ENCODE measurements around the gene ZNF319.

Gene ZNF319

GRCh38 chr16:57972306-57972705 lies 28.2 kb downstream of the ZNF319 start:
- Histone ChIP-seq H3K36me3 (replicated peaks) (no peaks in the 10 kb centered on the region), H3K27me3 (replicated peaks) (no peaks in the 10 kb centered on the region), H3K4me3 (ENCODE audit: low read depth, low read length) (no peak overlapping the region), H3K27ac (no peak overlapping the region)
- in situ Hi-C loops (cut with HindIII; ENCODE audit: low pct_ligation_motif_present, low sequenced_read_pairs): no loop called here
- no peak for DNase-seq
- no peak for TF ChIP-seq CTCF (IDR thresholded peaks at IDR 0.05; ENCODE audit: low read depth, low read length, missing control alignments)

GRCh38 chr16:57971848-57972247 lies 28.6 kb downstream of the ZNF319 start:
- TF ChIP-seq CTCF (IDR thresholded peaks at IDR 0.05; ENCODE audit: low read depth, low read length, missing control alignments): no peak
- H3K36me3 ChIP-seq (replicated peaks): no peaks in the 10 kb centered on the region
- in situ Hi-C loops (cut with HindIII; ENCODE audit: low pct_ligation_motif_present, low sequenced_read_pairs): no loop called here
- H3K27ac ChIP-seq: no peak overlapping the region
- DNase-seq: no peak
- H3K4me3 ChIP-seq (ENCODE audit: low read depth, low read length): no peak overlapping the region
- H3K27me3 ChIP-seq (replicated peaks): no peaks in the 10 kb centered on the region

DNA sequence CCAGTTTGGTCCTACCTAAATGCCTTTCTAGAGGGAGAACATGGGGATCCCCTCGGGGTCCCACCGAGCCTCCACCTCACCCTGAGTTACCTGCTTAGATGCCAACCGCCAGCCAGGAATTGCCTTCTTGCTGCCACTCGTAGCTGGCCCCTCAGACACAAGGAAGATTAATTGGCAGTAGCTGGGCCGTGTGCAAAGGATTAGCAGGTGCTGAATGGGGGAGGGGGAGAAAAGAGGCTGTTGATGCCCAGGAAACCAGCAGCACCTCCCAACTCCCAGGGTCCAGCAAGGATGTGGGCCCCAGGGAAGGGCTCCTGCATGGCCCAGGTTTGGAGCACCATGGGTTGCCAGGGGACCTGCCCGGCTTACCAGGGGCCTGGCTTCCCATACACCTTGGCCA lies 29.5 kb downstream of the ZNF319 start, which contains the start of gene CNGB1:
TSS of gene CNGB1 (minus strand) at position 159 of the 400 bp plus-strand sequence. CDS start 3,842 bp downstream, outside the sequence.
- H3K27me3 ChIP-seq (replicated peaks): no peaks in the 10 kb centered on the region
- H3K4me3 ChIP-seq (ENCODE audit: low read depth, low read length): no peak within 1 kb of the TSS
- in situ Hi-C loops (cut with HindIII; ENCODE audit: low pct_ligation_motif_present, low sequenced_read_pairs): no loop called here
- H3K27ac ChIP-seq: no peak within 1 kb of the TSS
- no peak for TF ChIP-seq CTCF (IDR thresholded peaks at IDR 0.05; ENCODE audit: low read depth, low read length, missing control alignments)
- DNase-seq: no peak
- H3K36me3 ChIP-seq (replicated peaks): no peaks in the 10 kb centered on the region

DNA sequence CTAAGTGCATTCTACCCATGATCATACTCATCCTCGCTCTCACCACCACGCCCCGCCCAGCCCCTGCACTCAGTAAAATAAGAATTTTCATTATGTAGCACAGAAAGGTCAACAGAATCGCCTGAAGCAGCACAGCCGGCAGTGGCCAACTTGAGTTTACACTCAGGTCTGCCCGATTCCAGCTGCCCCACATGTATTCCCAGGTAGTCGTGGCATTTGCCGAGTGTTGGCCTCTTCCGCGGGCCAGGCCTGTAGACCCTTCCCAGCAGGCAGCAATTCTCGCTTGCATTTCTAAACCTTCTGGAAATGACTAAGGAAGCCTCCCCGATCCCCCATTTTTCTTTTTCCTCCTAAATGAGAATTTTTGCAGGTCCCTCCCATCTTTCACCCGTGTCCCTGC lies 30.2 kb downstream of the ZNF319 start:
- DNase-seq: no peak
- Histone ChIP-seq H3K27me3 (replicated peaks) (no peaks in the 10 kb centered on the region), H3K27ac (no peak overlapping the region), H3K36me3 (replicated peaks) (no peaks in the 10 kb centered on the region), H3K4me3 (ENCODE audit: low read depth, low read length) (no peak overlapping the region)
- TF ChIP-seq CTCF (IDR thresholded peaks at IDR 0.05; ENCODE audit: low read depth, low read length, missing control alignments): no peak
- in situ Hi-C loops (cut with HindIII; ENCODE audit: low pct_ligation_motif_present, low sequenced_read_pairs): no loop called here

GRCh38 chr16:57969451-57970123 lies 30.9 kb downstream of the ZNF319 start:
- DNase-seq: no peak
- no peak for TF ChIP-seq CTCF (IDR thresholded peaks at IDR 0.05; ENCODE audit: low read depth, low read length, missing control alignments)
- H3K27me3 ChIP-seq (replicated peaks): no peaks in the 10 kb centered on the region
- H3K4me3 ChIP-seq (ENCODE audit: low read depth, low read length): no peak overlapping the region
- in situ Hi-C loops (cut with HindIII; ENCODE audit: low pct_ligation_motif_present, low sequenced_read_pairs): no loop called here
- H3K27ac ChIP-seq: no peak overlapping the region
- no peaks in the 10 kb centered on the region for H3K36me3 ChIP-seq (replicated peaks)

GRCh38 chr16:57967916-57968315 lies 32.6 kb downstream of the ZNF319 start:
- DNase-seq: no peak
- H3K27me3 ChIP-seq (replicated peaks): no peaks in the 10 kb centered on the region
- H3K27ac ChIP-seq: no peak overlapping the region
- no peak for TF ChIP-seq CTCF (IDR thresholded peaks at IDR 0.05; ENCODE audit: low read depth, low read length, missing control alignments)
- in situ Hi-C loops (cut with HindIII; ENCODE audit: low pct_ligation_motif_present, low sequenced_read_pairs): no loop called here
- no peaks in the 10 kb centered on the region for H3K36me3 ChIP-seq (replicated peaks)
- no peak overlapping the region for H3K4me3 ChIP-seq (ENCODE audit: low read depth, low read length)

All from brain microvascular endothelial cell (primary cell).